ENCODE data around the gene ZEB1. TPM values are rescaled to one million over a fixed set of nuclear protein-coding genes. Genes with fewer than 3 reads are reported as not detected.

ZEB1 gene
- total and polyA plus RNA-seq, 2 of the 13 experiments (the other 11 are each of a cell fraction or from before 2014, with no cell fraction given): 9.6 to 18.0 TPM

DNA sequence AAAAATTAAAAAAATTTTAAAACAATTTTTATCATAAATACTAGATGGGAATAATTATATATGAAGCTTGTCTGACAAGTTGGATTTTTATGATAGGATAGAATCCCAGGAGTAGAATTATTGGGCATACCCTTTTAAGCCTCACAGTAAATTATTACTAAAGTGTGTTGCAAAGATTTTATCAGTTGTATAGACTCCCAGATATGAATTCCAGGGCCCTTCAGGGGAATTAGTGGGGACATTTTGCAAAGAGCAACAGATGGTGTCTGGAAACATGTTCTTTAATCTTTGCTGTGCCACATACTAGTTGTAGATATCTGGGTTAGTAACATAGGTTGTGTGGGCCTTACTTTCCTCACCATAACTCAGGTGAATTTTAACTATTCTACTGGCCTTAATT, 28.7 kb downstream of the ZEB1 start (continued):
- no peak for TF ChIP-seq E2F5 (CRISPR knock-in tag; conservative IDR thresholded peaks at IDR 0.05)
- no peak for TF ChIP-seq SMAD3 (CRISPR knock-in tag; IDR thresholded peaks at IDR 0.05)

GRCh38 chr10:31350891-31351290, 31.9 kb downstream of the ZEB1 start:
- ChIA-PET POLR2A (no interaction called here), CTCF (ENCODE audit: low intra/inter-chr PET ratio, low total read pairs) (no interaction called here)
- Histone ChIP-seq H3K4me2 (ENCODE audit: low read depth, low read length) (no peak overlapping the region), H3K36me3 (replicated peaks in 1 of 2; ENCODE audit: control insufficient read depth in 1 of 2, insufficient read depth in 2 of 2, low read length in 2 of 2) (no peaks in the 10 kb centered on the region), H2AFZ (ENCODE audit: low read length) (no peak overlapping the region), H3K4me3 (replicated peaks in 1 of 3; ENCODE audit: insufficient read depth in 1 of 3, low read depth in 2 of 3, low read length in 3 of 3) (no peak overlapping the region), H3K9me3 (ENCODE audit: low read length) (no peaks in the 10 kb centered on the region), H3K27ac (ENCODE audit: extremely low read length, insufficient read depth, low read length) (no peak overlapping the region), H3K9ac (ENCODE audit: insufficient read depth, low read depth, low read length) (no peak overlapping the region), H4K20me1 (ENCODE audit: insufficient read depth, low read length) (peaks cover 22% of the 10 kb centered on the region; the same call in 1 of the 2 replicates), H3K4me1 (ENCODE audit: insufficient read depth, low read length) (no peaks in the 10 kb centered on the region), H3K79me2 (ENCODE audit: insufficient read depth, low read length) (peaks cover 68% of the 10 kb centered on the region), H3K27me3 (ENCODE audit: control insufficient read depth in 1 of 2, insufficient read depth in 2 of 2, low read length in 2 of 2) (no peaks in the 10 kb centered on the region)
- TF ChIP-seq NR2C2 (CRISPR knock-in tag; IDR thresholded peaks at IDR 0.05; ENCODE audit: borderline replicate concordance) (no peak), GLMP (CRISPR knock-in tag; IDR thresholded peaks at IDR 0.05; ENCODE audit: borderline replicate concordance) (no peak), NFIC (IDR thresholded peaks at IDR 0.05; ENCODE audit: low read length) (no peak), ZNF354B (CRISPR knock-in tag; IDR thresholded peaks at IDR 0.05) (no peak), ATRX (CRISPR knock-in tag; IDR thresholded peaks at IDR 0.05; ENCODE audit: borderline replicate concordance) (no peak), NR2F1 (CRISPR knock-in tag; IDR thresholded peaks at IDR 0.05) (no peak), ZBED4 (CRISPR knock-in tag; IDR thresholded peaks at IDR 0.05; ENCODE audit: borderline replicate concordance) (no peak)
- TF ChIP-seq, protein P1, sequence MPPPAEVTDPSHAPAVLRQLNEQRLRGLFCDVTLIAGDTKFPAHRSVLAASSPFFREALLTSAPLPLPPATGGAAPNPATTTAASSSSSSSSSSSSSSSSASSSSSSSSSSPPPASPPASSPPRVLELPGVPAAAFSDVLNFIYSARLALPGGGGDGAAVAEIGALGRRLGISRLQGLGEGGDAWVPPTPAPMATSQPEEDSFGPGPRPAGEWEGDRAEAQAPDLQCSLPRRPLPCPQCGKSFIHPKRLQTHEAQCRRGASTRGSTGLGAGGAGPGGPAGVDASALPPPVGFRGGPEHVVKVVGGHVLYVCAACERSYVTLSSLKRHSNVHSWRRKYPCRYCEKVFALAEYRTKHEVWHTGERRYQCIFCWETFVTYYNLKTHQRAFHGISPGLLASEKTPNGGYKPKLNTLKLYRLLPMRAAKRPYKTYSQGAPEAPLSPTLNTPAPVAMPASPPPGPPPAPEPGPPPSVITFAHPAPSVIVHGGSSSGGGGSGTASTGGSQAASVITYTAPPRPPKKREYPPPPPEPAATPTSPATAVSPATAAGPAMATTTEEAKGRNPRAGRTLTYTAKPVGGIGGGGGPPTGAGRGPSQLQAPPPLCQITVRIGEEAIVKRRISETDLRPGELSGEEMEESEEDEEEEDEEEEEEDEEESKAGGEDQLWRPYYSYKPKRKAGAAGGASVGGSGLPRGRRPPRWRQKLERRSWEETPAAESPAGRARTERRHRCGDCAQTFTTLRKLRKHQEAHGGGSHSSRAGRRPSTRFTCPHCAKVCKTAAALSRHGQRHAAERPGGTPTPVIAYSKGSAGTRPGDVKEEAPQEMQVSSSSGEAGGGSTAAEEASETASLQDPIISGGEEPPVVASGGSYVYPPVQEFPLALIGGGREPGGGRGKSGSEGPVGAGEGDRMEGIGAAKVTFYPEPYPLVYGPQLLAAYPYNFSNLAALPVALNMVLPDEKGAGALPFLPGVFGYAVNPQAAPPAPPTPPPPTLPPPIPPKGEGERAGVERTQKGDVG (CRISPR knock-in tag; IDR thresholded peaks at IDR 0.05; ENCODE audit: borderline replicate concordance): no peak
- FAIRE-seq (no peak), DNase-seq (ENCODE audit: low spot score) (no peak), ATAC-seq (no peak)
- intact Hi-C loops (cut with micrococcal nuclease; ENCODE audit: unreplicated experiment): no loop called here
- WGBS (ENCODE audit: low lambda C conversion rate): 93% methylated on average over 1 of the region's 1 CpG
- in situ Hi-C loops (cut with HindIII; ENCODE audit: extremely low pct_ligation_motif_present, low pct_unique_long_range_greater_than_20kb): no loop called here
- BruUV-seq (replicated peaks): no TSS peak
